Large intestine (tissue), 3 donors: Measurements from ENCODE around the gene BAHD1. TPM values are rescaled to one million over a fixed set of nuclear protein-coding genes. Genes with fewer than 3 reads are reported as not detected.

Source experiments
- DNase-seq, 2 donors: peaks; one replicate each; pipeline versions ENCODE4 v3.0.0 to v3.0.0-alpha.2; 2013
- H3K27ac ChIP-seq: one replicate; pipeline ENCODE4 v1.5.1; 2013; ENCODE audit warnings: low read length
- H3K27me3 ChIP-seq: 2 replicates; pipeline ENCODE4 v1.6.1; 2013; ENCODE audit warnings: low read length; ENCODE audit not compliant: control insufficient read depth, insufficient read depth
- H3K36me3 ChIP-seq: 2 replicates; pipeline ENCODE4 v1.6.1; 2013; ENCODE audit warnings: low read length; ENCODE audit not compliant: control insufficient read depth, insufficient read depth
- H3K4me1 ChIP-seq: one replicate; pipeline ENCODE4 v1.6.1; 2013; ENCODE audit warnings: low read length; ENCODE audit not compliant: control insufficient read depth, insufficient read depth
- H3K4me3 ChIP-seq: one replicate; pipeline ENCODE4 v1.5.1; 2013; ENCODE audit warnings: low read length
- H3K9me3 ChIP-seq: one replicate; pipeline ENCODE4 v1.6.1; 2013; ENCODE audit warnings: mild to moderate bottlenecking, low read depth, low read length, moderate library complexity; ENCODE audit not compliant: control insufficient read depth
- WGBS: methylation state at CpG from one replicate; pipeline ENCODE4 v1.1.5; 2013; ENCODE audit warnings: low lambda C conversion rate; ENCODE audit not compliant: insufficient coverage; 5-methylcytosine and 5-hydroxymethylcytosine counted together
- polyA plus RNA-seq: library from polyadenylated mRNA; unstranded; fragments of 120-200 nt; gene quantifications from one replicate; pipeline ENCODE4 v1.2.1, GENCODE V29; 2013

BAHD1 gene
- polyA plus RNA-seq, 1 donor: 28.1 TPM

- no peak for DNase-seq
- Histone ChIP-seq H3K27ac (no peak overlapping the region), H3K9me3 (no peaks in the 10 kb centered on the region), H3K4me1 (peaks cover 6% of the 10 kb centered on the region), H3K4me3 (no peak overlapping the region), H3K36me3 (no peaks in the 10 kb centered on the region), H3K27me3 (peaks cover 19% of the 10 kb centered on the region)
- no CpG with 5 or more reads among the region's 2 CpGs for WGBS
These were observed 71.7 kb downstream of the BAHD1 start for GRCh38 chr15:40512440-40512839.

GRCh38 chr15:40513609-40514008 lies 72.9 kb downstream of the BAHD1 start:
- H3K4me1 ChIP-seq: peaks cover 5% of the 10 kb centered on the region
- no CpG with 5 or more reads among the region's 5 CpGs for WGBS
- DNase-seq: no peak
- H3K9me3 ChIP-seq: no peaks in the 10 kb centered on the region
- no peaks in the 10 kb centered on the region for H3K36me3 ChIP-seq
- H3K27ac ChIP-seq: no peak overlapping the region
- no peak overlapping the region for H3K4me3 ChIP-seq
- H3K27me3 ChIP-seq: peaks cover 19% of the 10 kb centered on the region

- Histone ChIP-seq H3K9me3 (no peaks in the 10 kb centered on the region), H3K36me3 (no peaks in the 10 kb centered on the region), H3K27ac (no peak overlapping the region), H3K4me1 (peaks cover 5% of the 10 kb centered on the region), H3K4me3 (no peak overlapping the region), H3K27me3 (peaks cover 7% of the 10 kb centered on the region)
- no peak for DNase-seq
- no CpG with 5 or more reads among the region's 2 CpGs for WGBS
These were observed 75.6 kb downstream of the BAHD1 start for GRCh38 chr15:40516322-40516721.

Other genes with a start within 250 kb of the BAHD1 start
- 14.8 TPM for gene PAK6, start 201.9 kb upstream of the BAHD1 start, polyA plus RNA-seq
- gene ANKRD63, start 157.9 kb upstream of the BAHD1 start, polyA plus RNA-seq: 0.16 TPM
- 11.7 TPM for gene PLCB2, start 133.0 kb upstream of the BAHD1 start, polyA plus RNA-seq
- gene INAFM2, start 117.3 kb upstream of the BAHD1 start, polyA plus RNA-seq: 14.6 TPM
- gene CCDC9B, start 100.0 kb upstream of the BAHD1 start, polyA plus RNA-seq: 7.2 TPM
- gene PHGR1, start 89.9 kb upstream of the BAHD1 start, polyA plus RNA-seq: 892 TPM
- gene DISP2, start 82.7 kb upstream of the BAHD1 start, polyA plus RNA-seq: 4.6 TPM
- 21.3 TPM for gene KNSTRN, start 58.2 kb upstream of the BAHD1 start, polyA plus RNA-seq
- 51.2 TPM for gene IVD, start 35.2 kb upstream of the BAHD1 start, polyA plus RNA-seq
- 12.5 TPM for gene CHST14, start 30.0 kb downstream of the BAHD1 start, polyA plus RNA-seq
- gene CCDC32, start 124.1 kb downstream of the BAHD1 start, polyA plus RNA-seq: 36.0 TPM
- 9.9 TPM for gene RPUSD2, start 128.3 kb downstream of the BAHD1 start, polyA plus RNA-seq
- gene KNL1, start 153.3 kb downstream of the BAHD1 start, polyA plus RNA-seq: 9.8 TPM